Kidney (tissue), 14 donors: Measurements from ENCODE around the gene C4orf50. TPM values are rescaled to one million over a fixed set of nuclear protein-coding genes. Genes with fewer than 3 reads are reported as not detected.
A peak's percentile ranks its signal among the peaks of the same experiment; 100 is the strongest.

ENCODE experiments used
- DNase-seq, 5 donors: peaks; one replicate each; pipeline ENCODE4 v3.0.0-alpha.2; 2013 to 2020
- FAIRE-seq: peaks from 2 replicates; lab custom pipeline; 2012; peaks lifted over from hg19 to GRCh38; lab: Jason Lieb, UNC
- H3K27ac ChIP-seq, 2 donors: one replicate each; pipeline ENCODE4 v1.7.0; 2013; ENCODE audit warnings: low read depth in 2 of 2, low read length in 2 of 2, inconsistent platforms in 1 of 2
- H3K27me3 ChIP-seq: one replicate; pipeline ENCODE4 v1.7.1; 2013; ENCODE audit warnings: low read length, inconsistent platforms; ENCODE audit not compliant: control insufficient read depth, insufficient read depth
- H3K36me3 ChIP-seq, 3 donors: one replicate each; pipeline versions ENCODE4 v1.7.0 to v1.7.1; 2013; ENCODE audit warnings: low read length in 3 of 3, control low read depth in 1 of 3, inconsistent platforms in 1 of 3; ENCODE audit not compliant: insufficient read depth in 3 of 3, control insufficient read depth in 2 of 3
- H3K4me1 ChIP-seq, 3 donors: one replicate each; pipeline versions ENCODE4 v1.7.0 to v1.7.1; 2013; ENCODE audit warnings: low read length in 3 of 3, inconsistent platforms in 1 of 3, low read depth in 1 of 3; ENCODE audit not compliant: control insufficient read depth in 2 of 3, insufficient read depth in 2 of 3
- H3K4me3 ChIP-seq, 3 donors: one replicate each; pipeline versions ENCODE4 v1.7.0 to v1.8.1; 2013; ENCODE audit warnings: low read length in 3 of 3, control low read depth in 1 of 3, inconsistent platforms in 1 of 3
- H3K9ac ChIP-seq, 3 donors: one replicate each; pipeline versions ENCODE4 v1.7.0 to v1.7.1; 2013; ENCODE audit warnings: low read length in 3 of 3, control low read depth in 1 of 3, inconsistent platforms in 1 of 3
- H3K9me3 ChIP-seq, 3 donors: one replicate each; pipeline versions ENCODE4 v1.7.0 to v1.7.1; 2013; ENCODE audit warnings: low read length in 3 of 3, control low read depth in 1 of 3, inconsistent platforms in 1 of 3; ENCODE audit not compliant: control insufficient read depth in 2 of 3, insufficient read depth in 1 of 3
- CTCF ChIP-seq: IDR thresholded peaks from 3 replicates; pipeline ENCODE4 v1.5.1; 2012; ENCODE audit warnings: mild to moderate bottlenecking, moderate library complexity, borderline replicate concordance; ENCODE audit not compliant: insufficient read depth; ENCODE audit errors: extremely low read depth
- intact Hi-C: fragments of 100-400 bp; cut with DNase I; formaldehyde crosslinking; loops from one replicate; pipeline ENCODE4 v1.11.1; 2022
- polyA plus RNA-seq: library from polyadenylated mRNA; stranded (reverse); fragments of 350-450 nt; fragmentation: Illumina TruSeq; extraction: RNeasy Lipid Tissue Mini Kit (QIAGEN cat#74804); gene quantifications from one replicate; pipeline ENCODE4 v1.2.3, GENCODE V29; 2014; ENCODE audit warnings: low read depth, low replicate concordance; ENCODE audit not compliant: insufficient read depth
- total RNA-seq: library from RNA; stranded (reverse); fragmentation: NEBNext Ultra II Directional; extraction: Animal tissue kit (Norgen Biotek cat#: 25700); gene quantifications from one replicate; pipeline ENCODE4 v1.2.1, GENCODE V29; 2021
- donor health status: control.
- donor health status: control.
- donor health status: control.
- donor health status: control.
- donor health status: control.
- donor health status: DM: yes; HTN: yes; CAD: no.
- donor health status: Normal renal cell carcinoma (clear cell type).

The C4orf50 gene
- total and polyA plus RNA-seq, 2 donors from 2014 or later: 0.16 TPM; not detected in 1

DNA sequence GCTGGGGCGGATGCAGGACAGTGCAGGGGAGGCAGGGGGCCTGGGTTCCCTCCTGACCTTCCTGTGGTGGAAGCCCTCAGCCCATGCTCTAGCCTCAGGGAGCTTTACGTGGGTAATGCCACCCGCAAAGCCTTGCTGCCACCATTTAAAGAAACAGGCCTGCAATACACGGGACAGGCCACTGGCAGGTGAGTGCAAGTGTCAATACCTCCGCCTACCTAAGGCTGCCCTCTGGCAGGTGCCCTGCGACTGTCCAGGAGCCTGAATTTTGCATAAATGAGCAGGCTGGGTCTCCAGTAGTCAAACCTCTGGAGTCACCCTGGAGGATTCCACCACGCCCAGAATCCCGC lies 131.2 kb downstream of the C4orf50 start:
- Histone ChIP-seq H3K4me3 (peak overlapping the region in 1 of 3 donors; percentile 26), H3K9me3 (no peaks in the 10 kb centered on the region), H3K27me3 (peaks cover 27% of the 10 kb centered on the region), H3K36me3 (no peaks in the 10 kb centered on the region), H3K4me1 (no peaks in the 10 kb centered on the region), H3K27ac (no peak overlapping the region), H3K9ac (no peak overlapping the region)
- no peak for FAIRE-seq
- DNase-seq: no peak
- intact Hi-C loops: no loop called here
- TF ChIP-seq CTCF: no peak

DNA sequence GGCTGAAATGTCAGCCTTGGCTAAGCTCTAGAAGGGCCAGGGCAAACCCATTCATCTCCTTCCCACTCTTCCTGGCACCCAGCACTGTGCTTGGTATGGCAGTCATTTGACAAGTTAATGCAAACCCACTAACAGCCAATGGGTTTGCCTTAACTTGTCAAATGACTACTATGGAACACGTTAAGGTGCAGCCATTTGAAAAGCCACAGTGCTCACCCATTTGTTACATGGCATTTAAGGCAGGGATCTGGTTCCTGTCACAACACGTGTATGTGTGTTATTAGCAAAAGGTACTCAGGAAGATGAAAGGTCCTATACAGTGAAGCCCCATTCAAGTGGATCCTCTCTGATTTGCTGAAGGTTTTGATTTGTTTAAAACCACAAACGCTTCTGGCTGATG lies 132.5 kb downstream of the C4orf50 start:
- FAIRE-seq (no peak), DNase-seq (no peak)
- no peaks in the 10 kb centered on the region for H3K9me3 ChIP-seq
- H3K27ac ChIP-seq: no peak overlapping the region
- peaks cover 15% of the 10 kb centered on the region for H3K27me3 ChIP-seq
- no peak overlapping the region for H3K9ac ChIP-seq
- H3K4me3 ChIP-seq: no peak overlapping the region
- no peak for TF ChIP-seq CTCF
- no peaks in the 10 kb centered on the region for H3K4me1 ChIP-seq
- intact Hi-C loops: no loop called here
- no peaks in the 10 kb centered on the region for H3K36me3 ChIP-seq

- intact Hi-C loops: no loop called here
- DNase-seq (no peak), FAIRE-seq (no peak)
- Histone ChIP-seq H3K27ac (no peak overlapping the region), H3K27me3 (peaks cover 8% of the 10 kb centered on the region), H3K9ac (no peak overlapping the region), H3K9me3 (no peaks in the 10 kb centered on the region), H3K4me1 (no peaks in the 10 kb centered on the region), H3K36me3 (no peaks in the 10 kb centered on the region), H3K4me3 (no peak overlapping the region)
- no peak for TF ChIP-seq CTCF
These were observed 133.4 kb downstream of the C4orf50 start for GRCh38 chr4:5884796-5885195.

- Histone ChIP-seq H3K4me1 (no peaks in the 10 kb centered on the region), H3K4me3 (no peak overlapping the region), H3K9ac (no peak overlapping the region), H3K27ac (no peak overlapping the region), H3K9me3 (no peaks in the 10 kb centered on the region), H3K36me3 (no peaks in the 10 kb centered on the region), H3K27me3 (peaks cover under 1% of the 10 kb centered on the region)
- FAIRE-seq: no peak
- no peak for TF ChIP-seq CTCF
- intact Hi-C loops: no loop called here
- no peak for DNase-seq
These were observed 134.3 kb downstream of the C4orf50 start for GRCh38 chr4:5883916-5884315.
